GM18907 (cell line): ENCODE results near the gene SLC7A10.

Experiments
- ATAC-seq: cut with Tn5 transposase; IDR thresholded peaks from one replicate; pipeline ENCODE4 v1.9.1; 2021; ENCODE audit warnings: mild to moderate bottlenecking, moderate library complexity; ENCODE audit not compliant: unreplicated experiment

The SLC7A10 gene

GRCh38 chr19:33225458-33225926 lies at the start of gene SLC7A10:
Gene SLC7A10, minus strand, starts transcription at chr19:33225850. Its CDS starts 147 bp downstream, at chr19:33225703.
- no peak for ATAC-seq

DNA sequence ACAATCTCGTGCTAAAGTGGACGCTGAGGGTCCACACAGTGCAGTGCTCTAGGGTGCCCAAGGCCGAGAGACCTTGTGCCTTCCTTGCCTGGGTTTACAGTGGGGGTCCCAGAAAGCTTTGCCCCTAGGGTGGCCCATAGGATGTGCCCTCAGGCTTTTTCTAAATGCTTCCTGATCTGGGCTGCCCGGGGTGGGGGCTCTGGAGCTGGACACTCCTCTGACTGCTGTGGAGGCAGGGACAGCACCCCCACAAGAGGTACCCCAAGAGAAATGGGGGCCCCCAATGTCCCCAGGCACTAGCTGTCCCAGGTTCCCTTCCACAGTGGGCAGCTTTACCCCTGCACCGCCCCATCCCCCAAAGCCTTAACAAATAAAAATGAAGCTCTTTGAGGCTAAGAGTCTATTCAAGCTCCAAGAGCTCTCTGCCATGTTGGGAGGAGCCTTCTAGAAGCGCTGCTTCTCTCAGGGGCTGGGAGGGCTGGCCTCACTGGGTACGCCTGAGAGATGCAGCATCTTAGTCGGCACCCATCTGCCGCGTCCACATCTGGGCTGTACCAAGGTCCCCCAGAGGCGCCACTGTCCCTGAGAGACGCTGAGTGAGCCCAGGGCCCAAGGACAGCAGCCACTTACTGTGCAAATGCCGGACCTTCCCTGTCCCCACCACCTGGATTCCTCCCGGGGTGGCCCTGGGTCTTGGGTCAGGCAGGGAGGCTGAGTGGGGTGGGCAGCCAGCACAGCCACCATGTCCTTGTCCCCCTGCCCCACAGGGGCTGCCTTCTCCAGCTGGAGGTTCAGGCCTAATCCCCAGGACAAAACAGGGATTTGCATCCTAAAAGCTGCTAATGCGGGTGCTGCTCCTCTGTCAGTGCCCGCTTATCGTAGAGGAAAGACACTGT lies 49.3 kb upstream of the SLC7A10 start:
- no peak for ATAC-seq

DNA sequence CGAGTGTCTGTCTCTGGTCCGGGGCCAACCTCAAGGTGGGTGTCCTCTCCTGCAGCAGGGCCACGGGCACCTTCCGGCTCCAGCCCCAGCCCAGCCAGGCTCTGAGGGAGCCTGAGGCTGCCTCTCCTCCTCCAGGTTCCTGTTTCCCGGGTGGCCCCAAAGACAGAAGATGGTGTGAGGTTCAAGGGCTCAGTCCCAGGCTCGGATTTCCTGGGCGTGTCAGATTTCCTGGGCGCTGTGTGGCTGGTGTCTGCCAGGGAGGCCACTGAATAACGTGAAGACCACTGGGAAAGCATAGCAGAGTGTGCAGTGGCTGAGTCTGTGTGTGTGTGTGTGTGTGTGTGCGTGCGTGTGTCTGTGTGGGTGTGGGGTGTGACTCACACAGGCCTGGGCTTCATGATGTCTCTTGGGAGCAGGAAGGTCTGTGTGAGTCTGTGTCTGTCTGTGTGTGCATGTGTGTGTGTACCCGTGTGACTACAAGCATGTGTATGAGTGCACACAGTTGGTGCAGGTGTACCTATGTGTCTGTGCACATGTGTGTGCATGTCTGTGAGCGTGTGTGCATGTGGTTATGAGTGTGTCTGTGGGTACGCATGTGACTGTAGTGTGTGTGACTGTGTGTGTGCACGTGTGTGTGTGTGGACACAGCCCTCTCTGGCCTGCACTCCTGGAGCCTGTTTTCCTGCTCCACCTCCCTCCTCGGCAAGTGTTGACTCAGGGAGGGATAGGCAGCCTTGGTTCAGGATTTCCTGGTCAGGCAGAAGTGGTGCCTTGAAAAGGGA lies 48.4 kb upstream of the SLC7A10 start:
- no peak for ATAC-seq

GRCh38 chr19:33273065-33273736 lies 47.6 kb upstream of the SLC7A10 start:
- no peak for ATAC-seq

- ATAC-seq: no peak
These were observed 45.8 kb upstream of the SLC7A10 start for GRCh38 chr19:33271246-33272021.

GRCh38 chr19:33270769-33271168 lies 45.1 kb upstream of the SLC7A10 start:
- no peak for ATAC-seq

DNA sequence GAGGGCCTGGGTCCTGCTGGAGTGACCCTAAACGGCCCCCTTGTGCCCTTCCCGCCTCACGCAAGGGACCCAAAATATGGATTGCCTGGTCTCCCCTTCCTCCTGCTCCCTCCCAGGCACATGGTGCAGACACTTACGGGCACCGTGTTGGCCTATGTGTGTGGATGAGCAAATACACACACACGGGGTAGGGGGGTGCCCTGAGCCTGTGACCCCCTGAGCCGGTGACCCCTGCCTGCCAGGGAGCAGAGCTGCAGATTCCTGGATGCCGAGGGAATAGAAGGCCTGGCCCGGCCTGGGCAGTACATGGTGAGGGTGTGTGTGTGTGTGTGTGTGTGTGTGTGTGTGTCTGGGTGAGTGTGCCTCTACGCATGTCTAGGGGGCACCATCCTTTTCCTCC lies 43.4 kb upstream of the SLC7A10 start:
- ATAC-seq: no peak

DNA sequence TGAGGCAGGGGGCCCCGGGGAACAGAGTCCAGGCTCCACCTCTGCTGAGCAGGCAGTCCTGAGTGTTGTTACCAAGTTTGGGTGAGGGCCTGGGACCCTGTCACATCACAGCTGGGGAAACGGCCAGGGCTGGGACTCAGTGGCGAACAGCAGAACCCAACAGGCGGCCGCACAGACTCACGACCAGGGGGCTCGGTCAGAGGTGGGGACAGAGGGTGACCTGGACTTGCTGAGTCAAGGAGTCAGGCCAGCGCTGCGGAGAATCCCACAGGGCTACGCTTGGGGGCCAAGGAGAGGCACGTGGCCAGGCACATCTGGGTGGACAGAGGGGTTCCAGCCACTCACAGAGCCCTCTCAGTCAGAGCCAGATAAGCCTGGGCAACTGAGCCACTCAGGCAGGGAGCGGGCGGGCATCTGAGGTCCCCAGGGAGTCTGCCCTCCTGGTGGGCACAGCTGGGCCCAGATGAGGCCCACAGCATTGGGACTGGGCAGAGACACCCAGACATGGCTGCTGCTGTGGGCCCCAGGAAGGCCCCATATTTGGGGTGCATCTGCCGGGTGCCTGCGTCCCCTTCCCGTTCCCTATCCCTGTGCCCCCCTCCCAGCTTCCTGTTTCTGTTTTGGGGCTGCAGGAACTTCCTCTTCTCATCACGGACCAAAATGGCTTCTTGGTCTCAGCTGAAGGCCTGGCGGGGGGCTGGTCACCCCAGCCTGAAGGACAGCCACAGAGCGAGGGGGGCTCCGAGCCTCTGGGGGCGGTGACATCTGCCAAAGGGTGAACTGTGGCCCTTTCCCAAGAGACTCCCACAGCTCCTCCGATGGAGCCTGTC lies 42.7 kb upstream of the SLC7A10 start:
- ATAC-seq: no peak

GRCh38 chr19:33267706-33268105 lies 42.1 kb upstream of the SLC7A10 start:
- ATAC-seq: no peak

DNA sequence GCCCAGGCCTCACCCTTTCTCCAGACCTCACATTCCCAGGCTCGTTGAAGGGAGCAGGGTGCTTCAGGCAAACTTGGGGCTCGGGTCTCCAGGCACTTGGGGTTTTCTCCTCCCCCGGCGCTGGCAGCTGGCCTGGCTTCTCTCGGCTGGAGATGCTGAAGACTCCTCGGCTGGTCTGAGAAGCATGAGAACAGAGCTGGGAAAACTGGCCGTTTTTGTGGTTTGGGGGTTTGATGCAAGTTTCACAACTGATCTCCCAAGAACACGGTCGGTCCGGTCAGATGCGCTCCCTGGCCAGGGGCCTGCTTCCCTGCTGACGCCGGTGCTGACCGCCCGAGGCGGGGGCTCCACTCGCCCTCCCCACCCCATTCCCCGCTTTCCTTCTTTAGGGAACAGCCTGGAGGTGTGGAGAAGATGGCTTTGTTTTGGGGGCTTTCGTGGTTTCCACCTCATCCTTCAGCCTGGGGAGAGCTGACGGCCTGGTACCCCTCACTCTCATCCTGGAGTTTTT lies 41.4 kb upstream of the SLC7A10 start:
- ATAC-seq: no peak

- no peak for ATAC-seq
These were observed 39.3 kb upstream of the SLC7A10 start for GRCh38 chr19:33264881-33265445.

DNA sequence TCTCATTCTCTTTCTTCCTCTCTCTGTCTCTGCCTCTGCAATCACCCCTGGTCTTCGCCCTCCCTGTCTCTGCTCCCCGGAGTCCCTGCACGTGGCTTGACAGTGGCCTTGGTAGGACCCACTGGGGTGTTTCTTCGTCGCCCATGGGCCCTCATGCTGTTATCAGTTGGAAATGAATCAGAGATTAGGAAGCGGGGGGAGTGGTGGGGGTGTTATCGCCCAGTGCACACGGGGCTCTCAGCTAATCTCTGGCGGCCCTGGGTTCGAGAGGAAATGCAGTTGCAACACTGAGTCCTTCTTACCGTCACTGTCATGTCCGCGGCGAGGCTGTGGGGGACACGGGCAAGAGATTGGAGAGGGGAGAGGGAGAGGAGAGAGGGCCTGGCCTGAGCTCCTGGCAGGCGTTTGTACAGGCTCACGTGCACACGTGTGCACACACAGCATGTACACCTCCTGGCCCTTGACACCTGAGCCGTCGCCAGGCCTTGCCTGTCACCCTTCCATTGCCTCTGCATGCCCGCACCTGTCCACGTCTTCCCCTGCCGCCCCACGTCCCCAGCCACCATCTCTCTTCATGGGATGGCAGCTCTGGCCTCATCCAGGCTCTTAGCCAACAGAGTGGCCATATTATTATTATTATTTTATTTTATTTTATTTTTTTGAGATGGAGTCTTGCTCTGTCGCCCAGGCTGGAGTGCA lies 37.8 kb upstream of the SLC7A10 start:
- ATAC-seq: no peak

- ATAC-seq: no peak
These were observed 36.0 kb upstream of the SLC7A10 start for GRCh38 chr19:33261511-33262189.

- no peak for ATAC-seq
These were observed 35.2 kb upstream of the SLC7A10 start for GRCh38 chr19:33260628-33261418.

GRCh38 chr19:33259539-33259938 lies 33.9 kb upstream of the SLC7A10 start:
- ATAC-seq: no peak

DNA sequence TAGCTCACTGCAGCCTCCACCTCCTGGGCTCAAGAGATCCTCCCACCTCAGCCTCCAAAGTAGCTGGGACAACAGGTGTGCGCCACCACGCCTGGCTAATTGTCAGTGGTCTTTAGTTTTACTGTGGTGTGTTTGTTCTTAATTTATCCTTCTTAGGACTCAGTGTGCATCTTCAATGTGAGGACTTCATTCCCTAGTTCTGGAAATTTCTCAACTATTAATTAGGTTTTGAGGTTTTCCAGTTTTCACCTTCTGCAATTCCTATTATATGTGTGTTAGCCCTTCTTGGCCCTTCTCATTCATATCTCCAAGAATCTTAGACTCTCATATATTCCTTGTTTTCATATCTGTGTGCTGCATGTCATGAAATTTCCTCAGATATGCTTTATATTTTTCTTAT lies 32.2 kb upstream of the SLC7A10 start:
- no peak for ATAC-seq

DNA sequence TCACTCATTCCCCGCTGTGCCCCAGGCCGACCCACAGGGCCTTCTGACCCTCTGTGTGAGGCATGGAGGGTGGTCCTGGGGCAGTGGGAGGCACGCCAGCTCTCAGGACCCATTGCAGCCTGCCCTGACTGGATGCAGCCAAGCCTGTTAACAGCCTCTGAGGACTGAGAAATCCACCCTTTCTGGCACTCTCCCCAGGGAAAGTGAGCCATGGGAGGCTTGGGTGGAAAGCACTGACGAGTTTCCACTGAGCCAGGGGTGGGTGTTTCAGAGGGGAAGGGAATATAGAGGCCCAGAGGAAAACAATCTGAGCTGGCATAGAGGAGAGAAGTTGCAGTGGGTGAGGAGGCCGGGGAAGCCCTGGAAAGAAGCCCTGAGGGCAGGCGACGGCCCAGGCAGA lies 30.6 kb upstream of the SLC7A10 start:
- ATAC-seq: no peak
